SKM-1 treated with dmso at 0.1 percent for 144 hours (cell line): ENCODE results near the gene MOV10L1.
A peak's percentile ranks its signal among the peaks of the same experiment; 100 is the strongest.

Experiments used
- DNase-seq: peaks from one replicate; lab custom pipeline; 2025; ENCODE audit not compliant: unreplicated experiment; lab: John Stamatoyannopoulos, UW

Gene MOV10L1

DNA sequence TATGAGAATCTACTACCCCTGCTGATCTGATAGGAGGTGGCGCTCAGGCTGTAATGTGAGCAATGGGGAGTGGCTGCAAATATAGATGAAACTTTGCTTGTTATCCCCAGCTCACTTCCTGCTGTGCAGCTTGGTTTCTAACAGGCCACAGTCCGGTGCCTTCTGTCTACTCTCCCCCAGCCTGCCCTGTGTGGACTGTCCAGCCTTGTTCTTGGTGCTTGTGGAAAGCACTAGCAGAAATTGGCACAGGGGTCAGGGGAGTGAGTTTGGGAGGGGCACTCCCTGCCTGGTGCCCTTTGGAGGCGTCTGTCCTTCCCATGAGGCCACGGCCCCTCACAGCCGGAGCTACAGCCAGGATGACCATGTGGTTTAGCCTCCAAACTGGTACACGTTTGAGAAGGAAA, 14.3 kb downstream of the MOV10L1 start:
- DNase-seq: no peak

DNA sequence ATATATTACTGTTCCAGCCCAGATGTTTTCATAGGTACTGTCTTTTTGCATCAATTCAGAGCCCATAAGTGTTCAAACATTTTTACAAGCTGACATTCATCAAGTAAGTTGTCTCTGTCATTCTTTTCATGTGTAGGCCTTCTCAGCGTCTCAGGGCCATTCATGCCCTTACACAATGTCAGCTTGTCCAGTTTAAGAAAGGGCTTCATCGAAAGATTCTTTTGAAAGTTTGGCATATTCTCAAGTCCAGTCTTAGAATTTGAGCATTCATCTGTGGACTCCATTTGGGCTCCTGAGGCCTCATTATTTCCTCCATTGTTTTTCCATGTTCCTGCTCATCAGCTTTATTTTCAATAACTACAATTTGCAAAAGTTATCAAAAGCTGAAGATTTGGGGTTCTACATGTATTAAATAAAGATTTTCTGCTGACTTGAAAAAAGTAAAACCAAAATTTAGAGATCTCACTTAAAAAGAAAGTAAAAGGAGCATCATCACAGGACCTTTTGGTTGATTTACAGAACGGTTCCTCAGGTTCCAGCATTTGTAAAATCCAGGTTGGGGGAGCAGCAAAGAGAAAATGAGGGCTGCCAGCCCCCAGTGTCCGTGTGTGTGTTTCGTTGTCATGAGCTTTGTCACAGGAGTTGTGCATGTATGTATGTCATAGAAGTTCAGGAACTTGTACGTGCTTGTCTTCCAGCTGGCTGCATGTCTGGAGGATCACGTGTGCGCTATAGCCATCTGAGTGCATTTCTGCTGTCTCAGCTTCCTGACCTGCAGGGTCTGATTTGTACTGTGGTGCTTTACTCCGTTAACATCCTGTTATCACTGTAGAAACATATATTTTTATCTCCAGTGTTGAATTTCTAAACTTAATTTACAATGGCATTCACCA, 15.6 kb downstream of the MOV10L1 start:
- no peak for DNase-seq

DNA sequence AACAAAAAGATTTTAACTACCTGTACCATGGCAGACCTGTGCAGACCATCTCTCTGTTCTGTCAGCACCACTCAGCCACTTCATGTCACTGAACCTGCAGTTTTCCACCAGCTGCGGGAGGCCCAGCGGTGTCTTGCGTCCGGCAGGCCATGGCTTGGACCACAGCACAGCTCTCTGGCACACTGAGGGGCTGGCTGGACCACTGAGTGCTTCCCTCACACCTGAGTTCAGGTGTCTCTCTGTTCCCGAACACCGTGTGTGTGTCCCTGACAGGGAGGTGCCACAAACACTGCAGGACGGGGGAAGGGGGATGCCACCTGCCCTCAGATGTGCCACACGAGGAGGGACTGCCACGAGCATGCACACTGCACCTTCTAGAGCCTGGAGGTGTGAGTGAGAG, 17.7 kb downstream of the MOV10L1 start:
- no peak for DNase-seq

DNA sequence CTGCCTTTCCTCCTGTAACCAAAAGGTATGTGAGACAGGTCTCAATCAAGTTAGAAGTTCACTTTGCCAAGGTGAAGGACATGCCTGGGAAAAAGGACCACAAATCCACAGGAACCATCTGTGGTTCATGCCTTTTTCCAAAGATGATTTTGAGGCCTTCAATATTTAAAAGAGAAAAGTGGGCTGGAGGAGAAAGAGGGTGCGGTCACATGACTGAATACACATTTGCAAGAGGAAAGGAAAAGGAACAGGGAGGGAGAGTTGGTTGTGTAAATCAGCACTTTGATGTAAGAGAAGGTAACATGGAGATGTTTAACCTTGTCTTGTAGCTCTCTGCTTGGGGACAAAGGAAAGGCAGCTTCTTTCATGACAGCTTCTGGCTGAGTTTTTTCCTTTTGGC, 21.2 kb downstream of the MOV10L1 start:
- no peak for DNase-seq

DNA sequence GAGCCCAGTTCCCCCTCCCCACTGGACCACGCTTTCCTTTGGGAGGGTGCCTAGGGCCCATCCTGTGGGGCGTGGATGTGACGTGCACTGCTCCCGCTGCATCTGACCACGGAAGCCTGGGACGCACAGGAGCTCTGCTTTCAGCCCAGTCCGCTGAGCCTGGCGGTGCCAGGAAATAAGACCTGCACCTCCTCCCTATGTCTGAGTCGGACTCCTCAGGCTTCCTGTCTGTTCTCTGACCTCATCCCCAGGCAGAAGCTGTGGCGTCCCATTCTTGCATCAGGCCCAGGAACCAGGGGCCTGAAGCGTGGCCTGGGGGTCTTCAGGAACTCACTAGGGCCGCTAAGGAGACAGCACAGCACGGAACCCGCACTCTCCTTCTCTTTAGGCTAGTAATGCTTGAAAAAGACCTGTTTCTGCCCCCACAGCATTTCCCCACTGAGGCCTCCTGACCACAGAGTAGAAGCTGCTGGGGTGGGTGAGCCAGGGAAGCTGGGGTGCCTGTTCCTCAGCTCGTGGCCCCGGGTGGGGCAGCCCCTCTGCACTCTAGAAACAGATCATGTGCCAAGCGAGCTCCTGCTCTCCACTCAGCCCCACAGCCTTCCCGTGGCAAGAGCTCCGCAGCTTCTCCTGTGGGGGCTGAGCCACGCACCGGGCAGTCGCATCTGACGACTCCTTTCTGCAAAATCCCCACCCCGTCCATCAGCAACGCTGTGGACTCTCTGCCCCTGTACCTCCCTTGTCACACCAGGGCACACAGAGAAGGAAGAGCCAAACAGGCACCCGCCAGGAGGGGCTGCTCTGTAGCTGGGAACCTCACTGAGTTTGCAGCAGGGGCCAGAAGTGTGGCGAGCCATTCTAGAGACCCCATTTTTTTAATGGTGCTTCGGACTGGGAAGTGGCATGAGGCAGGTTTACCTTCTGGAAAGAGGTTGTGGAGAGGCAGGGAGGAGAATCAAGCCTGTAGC, 22.6 kb downstream of the MOV10L1 start:
- DNase-seq: peak; percentile 59

DNA sequence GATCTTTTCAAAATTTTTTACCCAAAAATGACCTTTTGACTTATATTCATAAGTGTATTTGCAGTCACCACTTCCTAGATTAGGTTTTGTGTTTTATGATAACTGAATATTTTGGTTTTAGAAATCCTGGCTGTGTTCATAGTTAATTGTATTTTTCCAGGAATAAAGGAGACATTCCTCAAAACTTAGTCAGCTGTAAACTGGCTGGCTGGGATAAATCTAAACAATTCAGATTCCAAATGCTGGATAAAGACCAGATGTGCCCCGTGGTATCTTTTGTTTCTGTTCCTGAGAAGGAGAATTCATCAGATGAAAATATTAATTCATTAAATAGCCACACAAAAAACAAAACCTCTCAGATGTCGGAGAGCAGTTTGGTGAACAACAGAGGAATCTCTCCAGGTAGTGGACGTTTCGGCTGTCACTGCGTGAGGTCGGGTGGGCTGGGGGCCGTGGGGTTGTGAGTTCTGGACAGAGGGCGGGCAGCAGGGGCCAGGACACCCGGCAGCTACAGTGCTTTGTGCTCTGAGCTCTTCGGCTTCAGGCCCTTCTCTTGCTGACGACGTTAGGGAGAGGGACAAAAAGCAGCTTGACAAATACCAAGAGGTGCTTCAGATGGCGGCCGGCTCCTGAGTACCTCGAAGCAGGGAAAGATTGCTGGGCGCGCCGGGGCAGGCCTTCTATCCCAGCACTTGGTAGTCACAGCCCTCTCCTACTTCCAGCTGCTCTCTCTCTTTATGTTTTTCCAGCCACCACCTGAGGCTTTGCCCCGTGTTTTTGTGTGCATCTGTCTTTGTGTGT, 24.6 kb downstream of the MOV10L1 start:
- DNase-seq: no peak

DNA sequence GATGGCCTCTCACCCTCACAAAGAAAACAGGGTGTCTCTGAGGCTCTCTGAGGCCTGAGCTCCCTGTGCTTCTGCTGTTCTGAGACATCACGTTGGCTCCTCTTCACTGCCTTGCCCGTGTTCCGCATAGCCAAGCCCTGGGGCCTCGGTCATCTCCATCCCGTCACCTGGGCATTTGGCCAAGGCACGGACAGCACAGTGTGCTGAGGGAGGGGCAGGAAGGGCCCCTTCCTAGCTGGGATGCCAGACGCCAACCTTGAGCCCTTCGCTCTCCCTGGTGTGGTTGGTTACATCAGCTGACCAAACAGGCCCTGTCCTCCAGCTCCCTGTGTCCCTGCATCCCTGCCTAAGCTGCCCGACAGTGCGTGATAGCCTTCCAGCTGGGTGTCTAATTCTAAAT, 25.9 kb downstream of the MOV10L1 start:
- no peak for DNase-seq

DNA sequence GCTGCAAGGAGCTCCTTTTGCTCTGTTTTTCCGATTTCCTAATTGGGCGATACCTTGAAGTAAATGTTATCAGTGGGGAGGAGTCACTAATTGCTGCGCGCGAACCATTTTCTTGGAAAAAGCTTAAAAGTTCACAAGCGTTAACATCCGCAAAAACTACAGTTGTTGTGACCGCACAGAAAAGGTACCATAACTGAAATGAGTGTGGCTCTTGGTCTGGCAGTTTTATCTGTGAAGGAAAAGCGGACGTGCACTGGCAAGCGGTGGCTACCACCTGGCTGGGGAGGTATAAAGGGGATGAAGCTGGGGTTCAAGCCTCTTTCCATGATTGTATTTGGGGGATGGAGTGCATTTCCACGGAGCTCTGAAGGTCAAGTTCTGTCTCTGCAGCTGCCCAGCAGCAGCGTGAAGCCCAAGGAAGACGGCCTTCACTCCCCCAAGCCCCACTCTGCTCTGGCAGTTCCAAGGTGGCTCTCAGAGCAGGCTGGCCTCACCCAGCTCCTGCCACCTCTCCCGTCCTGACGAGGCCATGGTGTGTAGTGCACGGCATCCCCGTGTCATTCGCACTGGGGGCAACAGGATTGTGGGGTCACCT, 27.5 kb downstream of the MOV10L1 start:
- no peak for DNase-seq

DNA sequence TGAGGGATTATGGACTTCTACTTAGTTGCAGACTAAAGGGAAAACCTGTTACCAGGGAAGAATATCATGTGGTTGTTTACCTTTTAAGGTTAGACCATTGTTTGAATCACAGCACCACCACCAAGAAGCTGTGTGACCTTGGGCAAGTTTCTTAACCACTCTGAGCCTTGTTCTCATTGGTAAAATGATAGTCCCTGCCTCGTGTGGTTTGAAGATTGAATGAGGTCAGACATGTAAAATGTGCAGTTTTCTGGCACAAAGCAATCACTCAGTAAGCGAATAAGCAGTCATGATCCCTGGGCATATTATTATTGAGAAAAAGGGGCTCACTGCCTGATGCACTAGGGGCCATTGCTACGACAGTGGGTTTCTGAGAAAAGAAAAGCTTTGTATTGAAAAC, 28.3 kb downstream of the MOV10L1 start:
- no peak for DNase-seq

DNA sequence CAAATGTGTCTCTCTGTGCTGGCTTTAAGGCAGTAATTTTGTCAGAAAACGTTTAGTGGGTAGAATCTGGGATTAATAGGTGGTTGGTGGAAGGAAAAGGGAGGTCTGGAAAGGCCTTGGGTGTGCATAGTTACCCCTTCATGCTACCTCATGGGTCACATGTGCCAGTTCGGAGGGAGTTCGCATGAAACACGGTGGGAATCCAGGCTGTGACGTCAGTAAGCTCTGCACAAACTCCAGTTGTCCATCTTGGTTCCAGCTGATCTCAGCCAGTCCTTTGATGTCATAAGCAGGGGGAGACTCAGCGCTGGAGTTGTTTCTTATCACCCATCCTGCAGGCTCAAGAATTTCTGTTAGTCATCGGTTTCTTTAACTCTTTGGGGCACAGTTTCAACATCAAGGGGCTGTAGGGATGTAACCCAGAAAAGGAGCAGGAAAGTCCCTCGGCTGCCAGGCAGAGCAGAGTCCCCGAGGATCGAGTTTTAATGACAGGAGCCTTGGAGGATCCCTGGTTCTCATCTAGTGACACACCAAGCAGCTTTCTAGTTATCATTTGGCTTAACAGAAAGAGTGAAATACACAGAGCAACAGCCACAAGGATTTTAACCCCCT, 28.9 kb downstream of the MOV10L1 start:
- no peak for DNase-seq

DNA sequence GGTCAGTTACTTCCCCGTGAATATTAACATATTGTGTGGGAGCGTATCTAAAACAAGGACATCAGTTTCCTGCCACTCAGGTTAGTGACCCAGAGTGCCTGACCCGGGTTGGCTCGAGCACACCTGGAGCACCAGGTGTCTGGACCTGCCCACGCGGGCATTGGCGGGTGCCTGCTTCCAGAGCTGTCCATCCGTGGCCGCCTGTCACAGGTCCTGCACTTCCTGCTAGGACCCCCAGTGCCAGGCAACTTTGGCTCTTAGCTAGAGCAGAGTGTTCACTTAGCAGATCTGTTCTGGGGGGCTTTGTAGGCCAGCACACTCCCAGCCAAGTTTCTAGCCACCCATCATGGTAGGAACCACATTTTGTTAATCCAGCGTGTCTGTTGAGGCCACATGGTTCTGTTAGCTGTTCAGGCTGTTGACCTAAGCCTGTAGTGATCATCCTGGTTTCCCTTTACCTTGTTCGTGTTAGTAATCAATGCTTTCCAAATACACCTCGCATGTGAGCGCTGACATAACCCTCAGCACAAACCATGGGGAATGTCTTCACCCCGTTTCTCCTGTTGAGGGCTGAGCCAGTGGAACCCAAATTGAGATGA, 29.5 kb downstream of the MOV10L1 start:
- no peak for DNase-seq

DNA sequence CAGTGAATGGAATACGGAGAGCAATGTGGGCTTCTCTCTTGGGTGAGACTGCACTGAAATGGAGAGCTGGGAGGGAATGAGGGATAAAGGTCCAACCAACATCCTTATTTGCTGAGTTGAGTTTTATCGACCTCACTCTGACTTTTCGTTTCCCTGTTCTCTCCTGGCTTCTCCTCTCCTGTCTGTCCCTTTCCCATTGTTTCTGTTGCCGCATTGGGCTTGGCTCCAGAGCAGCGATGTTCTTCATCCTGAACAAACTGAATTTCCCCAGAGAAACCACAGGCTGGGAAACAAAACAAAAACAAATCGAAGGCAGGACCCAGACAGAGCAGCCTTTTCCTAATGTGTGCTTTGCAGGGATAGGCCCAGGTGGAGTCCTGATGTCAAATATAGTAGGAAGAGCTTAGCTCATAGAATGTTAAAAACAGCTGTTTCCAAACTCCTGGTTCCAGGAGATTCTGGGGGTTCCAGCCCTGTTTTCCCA, 30.0 kb downstream of the MOV10L1 start:
- DNase-seq: no peak

DNA sequence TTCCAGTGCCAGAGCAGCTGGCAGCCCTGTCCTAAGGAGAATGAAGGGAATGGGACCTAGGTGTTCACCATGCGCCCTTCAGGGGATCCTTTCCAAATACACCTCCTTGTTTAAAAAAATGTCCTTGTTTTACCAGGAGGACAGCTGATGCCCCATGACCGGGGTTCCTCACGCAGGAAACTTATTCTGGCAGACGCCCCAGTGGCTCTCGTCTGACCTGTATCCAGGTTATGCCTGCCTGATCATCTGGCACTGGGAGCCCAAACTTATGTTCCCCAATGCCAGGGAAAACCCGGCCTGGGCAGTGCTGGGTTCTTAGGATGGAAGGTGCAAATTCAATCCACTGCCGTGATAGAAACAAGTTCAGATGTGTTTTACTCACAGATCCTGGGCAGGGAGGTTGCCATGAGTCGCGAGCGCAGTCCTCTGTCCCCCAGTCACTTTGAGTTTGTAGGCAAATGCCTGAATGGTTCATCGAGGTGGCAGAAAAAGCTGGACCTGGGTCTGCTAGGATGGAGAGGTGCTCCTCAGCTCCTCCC, 31.5 kb downstream of the MOV10L1 start:
- no peak for DNase-seq

DNA sequence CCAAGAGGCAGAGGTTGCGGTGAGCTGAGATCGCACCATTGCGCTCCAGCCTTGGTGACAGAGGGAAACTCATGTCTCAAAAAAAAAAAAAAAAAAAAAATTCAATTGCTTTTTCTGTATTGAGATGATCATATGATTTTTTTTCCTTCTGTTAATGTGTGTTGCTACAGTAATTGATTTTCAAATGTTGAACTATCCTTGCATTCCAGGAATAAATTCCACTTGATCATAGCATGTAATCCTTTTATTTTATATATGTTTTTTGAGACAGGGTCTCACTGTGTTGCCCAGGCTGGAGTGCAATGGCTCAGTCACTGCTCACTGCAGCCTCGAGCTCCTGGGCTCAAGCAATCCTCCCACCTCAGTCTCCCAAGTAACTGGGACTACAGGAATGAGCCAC, 33.3 kb downstream of the MOV10L1 start:
- no peak for DNase-seq

DNA sequence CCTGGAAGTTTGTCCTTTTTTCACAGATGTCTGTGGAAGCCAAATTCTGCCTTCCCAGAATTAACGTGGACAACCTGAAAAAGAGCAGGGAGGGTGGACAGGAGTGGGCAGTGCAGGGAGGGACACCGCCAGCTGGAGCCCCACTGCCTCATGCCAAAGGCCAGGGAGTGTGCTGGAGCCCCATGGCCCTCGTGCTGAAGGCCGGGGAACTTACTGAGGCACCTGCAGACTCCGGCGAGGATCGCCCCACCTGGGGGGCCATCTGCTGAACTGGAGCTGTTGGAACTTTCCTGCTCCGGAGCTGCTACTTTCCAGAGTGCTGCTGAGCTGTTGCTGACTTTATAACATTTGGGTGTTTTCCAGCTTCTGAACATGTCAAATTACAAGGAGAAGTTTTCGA, 35.2 kb downstream of the MOV10L1 start:
- DNase-seq: no peak

DNA sequence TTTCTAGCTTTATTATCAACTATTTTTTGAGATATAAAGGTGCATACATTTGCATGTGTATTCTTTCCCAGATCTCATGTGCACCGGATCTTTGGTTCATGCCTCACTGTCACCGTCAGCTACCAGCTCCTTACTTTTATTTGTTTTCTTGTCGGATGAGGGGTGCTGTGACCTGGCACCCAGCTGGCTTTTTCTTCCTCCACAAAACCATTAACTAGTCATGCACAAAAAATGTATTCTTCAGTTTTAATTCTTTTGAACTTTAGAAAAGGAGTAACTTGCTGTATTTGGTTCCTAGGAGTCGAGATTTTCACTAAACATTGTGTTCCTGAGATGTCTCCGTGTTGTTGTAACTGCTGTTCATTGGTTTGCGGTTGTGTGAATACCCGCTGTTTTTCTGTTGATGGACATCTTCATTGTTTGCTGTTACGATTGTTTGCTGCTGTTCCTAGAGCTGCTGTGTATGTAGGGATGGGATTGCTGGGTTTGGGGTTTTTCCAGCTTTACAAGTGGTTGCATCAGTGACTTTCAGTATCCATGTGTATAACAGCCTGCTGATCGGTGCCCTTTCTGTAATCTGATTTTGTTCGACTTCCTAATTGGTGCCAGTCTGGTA, 39.4 kb downstream of the MOV10L1 start:
- DNase-seq: no peak

DNA sequence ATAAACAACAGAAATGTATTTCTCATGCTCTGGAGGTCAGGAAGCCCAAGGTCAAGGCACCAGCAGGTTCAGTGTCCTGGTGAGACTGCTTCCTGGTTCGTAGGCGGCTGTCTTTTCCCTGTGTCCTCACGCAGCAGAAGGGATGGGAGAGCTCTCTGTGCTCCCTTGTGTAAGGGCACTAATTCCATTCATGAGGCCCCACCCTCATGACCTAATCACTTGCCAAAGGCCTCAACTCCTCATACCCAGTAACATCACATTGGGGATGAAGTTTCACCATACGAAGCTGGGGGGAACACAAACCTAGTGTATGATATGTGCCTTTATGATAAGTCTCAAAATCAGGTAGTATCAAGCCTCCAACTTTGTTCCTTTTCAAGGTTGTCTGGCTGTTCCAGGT, 42.1 kb downstream of the MOV10L1 start:
- DNase-seq: no peak

DNA sequence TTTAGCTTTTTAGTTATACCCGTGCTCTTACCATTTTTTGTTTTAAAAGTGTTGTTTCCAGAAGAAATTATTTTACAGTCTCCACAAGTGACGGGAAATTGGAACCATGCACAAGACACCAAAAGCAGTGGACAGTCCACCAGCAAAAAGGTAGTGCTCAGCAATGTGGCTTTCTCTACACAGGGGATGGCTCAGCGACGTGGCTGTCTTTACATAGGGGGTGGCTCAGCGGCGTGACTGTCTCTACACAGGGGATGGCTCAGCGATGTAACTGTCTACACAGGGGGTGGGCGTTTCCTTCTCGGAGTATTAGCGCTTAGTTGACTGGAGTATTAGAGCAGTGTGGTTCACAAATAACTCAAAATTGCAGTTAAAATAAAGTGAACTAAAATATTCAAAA, 44.7 kb downstream of the MOV10L1 start:
- no peak for DNase-seq

DNA sequence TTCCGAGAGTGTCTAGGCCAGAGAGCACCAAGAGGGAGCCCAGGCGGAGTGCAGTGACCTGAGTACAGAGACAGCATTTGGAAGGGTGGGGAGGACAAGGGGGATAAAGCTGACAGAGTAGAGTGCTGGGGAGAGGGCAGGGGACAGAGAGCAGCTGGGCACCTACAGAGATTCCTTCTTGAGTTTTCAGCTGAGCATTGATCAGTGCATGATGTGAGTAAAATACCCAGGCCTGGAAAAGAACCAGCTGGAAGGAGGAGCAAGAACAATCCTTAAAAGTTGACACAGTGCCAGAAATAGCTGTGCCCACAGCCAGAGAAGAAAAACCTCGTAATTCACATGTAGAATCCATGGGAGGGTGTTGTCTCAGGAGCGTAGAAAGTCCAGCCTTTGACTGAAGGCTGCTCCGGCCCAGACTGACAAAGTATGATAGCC, 46.8 kb downstream of the MOV10L1 start:
- no peak for DNase-seq
